HL-60/S4 treated with retinoic acid at 250 ng/mL for 4 days and 3 days (cell line): ENCODE results near the gene SMOC1.

Experiments
- in situ Hi-C: fragments of 300-500 bp; cut with MboI; formaldehyde crosslinking; loops from 2 replicates; pipeline ENCODE4 v1.7.0; 2022; ENCODE audit warnings: low sequenced_read_pairs

Gene SMOC1

GRCh38 chr14:70032447-70032846, 153.2 kb downstream of the SMOC1 start:
- in situ Hi-C loops: no loop called here

GRCh38 chr14:70033116-70033515, 153.9 kb downstream of the SMOC1 start:
- in situ Hi-C loops: no loop called here

GRCh38 chr14:70033561-70033960, 154.3 kb downstream of the SMOC1 start:
- in situ Hi-C loops: no loop called here

GRCh38 chr14:70034257-70034656, 155.0 kb downstream of the SMOC1 start:
- in situ Hi-C loops: no loop called here

- in situ Hi-C loops: no loop called here
These were observed 157.4 kb downstream of the SMOC1 start for GRCh38 chr14:70036665-70037064.

GRCh38 chr14:70043001-70043400, 163.8 kb downstream of the SMOC1 start:
- in situ Hi-C loops: no loop called here

- in situ Hi-C loops: no loop called here
These were observed 166.1 kb downstream of the SMOC1 start for GRCh38 chr14:70045310-70045709.

- in situ Hi-C loops: no loop called here
These were observed 166.8 kb downstream of the SMOC1 start for GRCh38 chr14:70045844-70046535.

GRCh38 chr14:70047598-70048312, 168.5 kb downstream of the SMOC1 start:
- in situ Hi-C loops: no loop called here

- in situ Hi-C loops: no loop called here
These were observed 169.1 kb downstream of the SMOC1 start for GRCh38 chr14:70048313-70048654.

- in situ Hi-C loops: no loop called here
These were observed 170.4 kb downstream of the SMOC1 start for GRCh38 chr14:70049605-70050004.

- in situ Hi-C loops: no loop called here
These were observed 170.9 kb downstream of the SMOC1 start for GRCh38 chr14:70050136-70050535.

- in situ Hi-C loops: no loop called here
These were observed 173.8 kb downstream of the SMOC1 start for GRCh38 chr14:70052990-70053389.

- in situ Hi-C loops: no loop called here
These were observed 178.4 kb downstream of the SMOC1 start for GRCh38 chr14:70057519-70058136.

- in situ Hi-C loops: no loop called here
These were observed 180.3 kb downstream of the SMOC1 start for GRCh38 chr14:70059545-70059944.

- in situ Hi-C loops: no loop called here
These were observed 181.9 kb downstream of the SMOC1 start for GRCh38 chr14:70061108-70061507.

GRCh38 chr14:70064136-70064865, 185.1 kb downstream of the SMOC1 start:
- in situ Hi-C loops: no loop called here

GRCh38 chr14:70067810-70068209, 188.6 kb downstream of the SMOC1 start:
- in situ Hi-C loops: no loop called here

GRCh38 chr14:70069186-70069585, 190.0 kb downstream of the SMOC1 start:
- in situ Hi-C loops: no loop called here

GRCh38 chr14:70073924-70074566, 194.8 kb downstream of the SMOC1 start:
- in situ Hi-C loops: no loop called here

GRCh38 chr14:70077005-70077404, 197.8 kb downstream of the SMOC1 start:
- in situ Hi-C loops: no loop called here
